GM12891 (cell line): Measurements from ENCODE around the gene SERPINE2.

Source experiments
- POLR2AphosphoS5 ChIP-seq: IDR thresholded peaks from 2 replicates; pipeline ENCODE4 v1.6.1; 2011; ENCODE audit warnings: low read depth, low read length, control low read depth
- TAF1 ChIP-seq: IDR thresholded peaks from 2 replicates; pipeline ENCODE4 v1.6.1; 2011; ENCODE audit warnings: low read depth, low read length, control low read depth

DNA sequence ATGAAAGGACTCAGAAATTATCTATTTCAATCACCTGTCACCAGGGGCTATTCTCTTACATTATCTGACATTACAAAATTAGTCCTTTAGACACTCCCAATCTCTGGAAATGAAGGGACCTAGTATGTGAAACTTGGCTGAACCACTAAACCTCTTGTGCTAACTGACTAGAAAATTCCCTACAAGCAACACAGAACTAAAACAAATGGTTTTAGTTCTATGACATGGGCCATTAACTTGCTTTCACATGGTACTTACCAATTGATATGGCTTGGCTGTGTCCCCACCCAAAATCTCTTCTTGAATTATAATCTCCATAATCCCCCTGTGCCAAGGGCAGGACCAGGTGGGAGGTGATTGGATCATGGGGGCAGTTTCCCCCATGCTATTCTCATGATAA, 16.6 kb downstream of the SERPINE2 start:
- TF ChIP-seq POLR2AphosphoS5 (no peak), TAF1 (no peak)
